Right lung (tissue), 5 donors: Measurements from ENCODE around the gene ZNF483. TPM values are rescaled to one million over a fixed set of nuclear protein-coding genes. Genes with fewer than 3 reads are reported as not detected.
"Not testable (repeated sequence)": the region's sequence is repeated elsewhere in the genome, so short reads cannot be mapped to it uniquely, and the experiment has no call there.

Experiments
- DNase-seq, 2 donors: peaks; one replicate each; pipeline ENCODE4 v3.0.0-alpha.2; 2013
- polyA plus RNA-seq, 5 donors: library from polyadenylated mRNA; unstranded; fragments of 120-200 nt; gene quantifications; one replicate each; pipeline versions ENCODE4 v1.2.1 to v1.2.3, GENCODE V29; 2013; ENCODE audit warnings: inconsistent platforms in 1 of 5, low replicate concordance in 1 of 5; ENCODE audit not compliant: insufficient read length in 5 of 5, insufficient read depth in 1 of 5

Gene ZNF483
- polyA plus RNA-seq, 5 donors: 1.8 to 4.4 (median 2.5) TPM

DNA sequence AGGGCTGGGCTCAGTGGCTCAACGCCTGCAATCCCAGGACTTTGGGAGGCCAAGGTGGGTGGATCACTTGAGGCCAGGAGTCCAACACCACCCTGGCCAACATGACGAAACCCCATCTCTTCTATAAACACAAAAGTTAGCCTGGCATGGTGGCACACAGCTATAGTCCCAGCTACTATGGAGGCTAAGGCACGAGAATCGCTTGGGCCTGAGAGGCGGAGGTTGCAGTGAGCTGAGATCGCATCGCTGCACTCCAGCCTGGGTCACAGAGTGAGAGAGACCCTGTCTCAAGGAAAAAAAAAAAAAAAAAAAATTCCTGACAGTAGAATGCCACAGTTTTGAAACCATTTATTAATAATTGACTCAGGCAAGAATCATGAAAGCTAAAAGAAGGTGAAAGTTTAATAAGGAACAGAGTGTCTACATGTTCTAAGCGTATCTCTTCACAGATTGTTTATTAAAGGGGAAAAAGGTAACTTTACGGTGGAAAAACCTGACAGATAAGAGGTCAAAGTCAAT is 80.1 kb downstream of the ZNF483 start:
- no peak for DNase-seq

- DNase-seq: no peak
Observed at GRCh38 chr9:111610149-111610548, 85.2 kb downstream of the ZNF483 start.

DNA sequence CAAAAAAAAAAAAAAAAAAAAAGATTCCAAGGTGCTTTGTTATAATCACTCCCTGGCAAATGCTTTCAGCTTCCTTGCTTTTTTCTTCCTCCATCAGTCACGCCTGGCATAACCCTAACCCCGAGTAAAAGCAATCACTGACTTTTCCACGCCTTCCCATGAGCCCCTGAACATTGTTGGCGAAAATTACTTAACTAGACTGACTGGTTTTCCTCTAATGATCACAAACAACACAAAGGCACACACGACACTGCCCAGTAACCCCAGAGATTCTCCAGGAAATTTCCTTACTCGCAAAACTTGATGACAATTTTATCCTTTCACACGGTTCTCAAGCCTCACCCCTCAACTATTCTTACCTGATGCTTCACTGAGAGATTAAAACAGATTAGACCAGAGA is 85.9 kb downstream of the ZNF483 start:
- no peak for DNase-seq

- no peak for DNase-seq
Observed at GRCh38 chr9:111613436-111614040, 88.6 kb downstream of the ZNF483 start.

DNA sequence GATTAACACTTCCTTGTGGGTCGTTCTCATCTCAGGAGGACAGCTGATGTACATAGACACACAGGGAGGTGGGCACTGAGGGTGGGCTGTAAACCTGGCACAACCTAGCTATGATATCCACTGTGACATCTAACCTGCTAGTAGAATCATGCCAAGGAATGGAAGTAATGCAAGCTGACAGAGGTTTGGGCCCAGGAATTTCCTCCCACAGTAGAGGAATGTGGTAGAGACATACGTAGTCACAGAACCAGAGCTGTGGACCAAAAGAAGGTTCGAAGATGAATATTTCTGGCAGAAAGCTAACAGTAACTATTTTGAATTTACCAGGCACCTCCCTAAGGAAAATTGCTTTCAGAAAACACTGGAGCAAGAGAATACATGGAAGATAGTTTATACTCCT is 90.9 kb downstream of the ZNF483 start:
- DNase-seq: no peak

DNA sequence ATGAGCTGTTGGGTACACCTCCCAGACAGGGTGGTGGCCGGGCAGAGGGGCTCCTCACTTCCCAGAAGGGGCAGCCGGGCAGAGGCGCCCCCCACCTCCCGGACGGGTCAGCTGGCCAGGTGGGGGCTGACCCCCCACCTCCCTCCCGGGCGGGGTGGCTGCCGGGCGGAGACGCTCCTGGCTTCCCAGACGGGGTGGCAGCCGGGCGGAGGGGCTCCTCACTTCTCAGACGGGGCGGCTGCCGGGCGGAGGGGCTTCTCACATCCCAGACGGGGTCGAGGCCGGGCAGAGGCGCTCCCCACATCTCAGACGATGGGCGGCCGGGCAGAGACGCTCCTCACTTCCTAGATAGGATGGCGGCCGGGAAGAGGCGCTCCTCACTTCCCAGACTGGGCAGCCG is 92.4 kb downstream of the ZNF483 start:
- DNase-seq: not testable (repeated sequence)

DNA sequence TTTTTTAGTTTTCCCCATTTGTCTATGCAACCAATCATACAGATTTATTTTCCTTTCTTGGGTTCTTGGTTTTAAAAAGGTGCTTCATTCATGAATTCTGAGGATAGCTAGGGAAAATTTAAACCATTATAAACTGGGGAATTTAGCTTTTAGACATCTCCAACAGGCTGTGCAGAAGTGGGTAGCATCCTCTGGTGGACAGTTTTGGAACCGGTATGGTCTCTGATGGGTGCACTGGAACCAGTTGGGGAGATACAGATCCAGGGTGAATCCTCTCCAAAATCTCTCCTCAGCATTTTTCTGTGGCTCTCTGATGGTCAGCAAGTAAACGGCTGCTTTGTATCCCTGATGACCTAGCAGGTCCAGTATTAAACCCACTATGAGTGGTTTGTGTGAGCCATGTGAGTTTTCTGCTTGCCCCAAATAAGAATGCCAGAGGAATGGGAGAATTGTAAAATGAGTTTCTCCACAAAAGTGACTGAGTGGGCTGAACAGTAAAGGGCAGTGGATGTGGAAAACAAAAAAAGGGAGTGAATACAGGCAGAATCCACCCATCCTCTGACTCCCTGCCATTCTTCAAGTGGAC is 97.0 kb downstream of the ZNF483 start:
- no peak for DNase-seq

DNA sequence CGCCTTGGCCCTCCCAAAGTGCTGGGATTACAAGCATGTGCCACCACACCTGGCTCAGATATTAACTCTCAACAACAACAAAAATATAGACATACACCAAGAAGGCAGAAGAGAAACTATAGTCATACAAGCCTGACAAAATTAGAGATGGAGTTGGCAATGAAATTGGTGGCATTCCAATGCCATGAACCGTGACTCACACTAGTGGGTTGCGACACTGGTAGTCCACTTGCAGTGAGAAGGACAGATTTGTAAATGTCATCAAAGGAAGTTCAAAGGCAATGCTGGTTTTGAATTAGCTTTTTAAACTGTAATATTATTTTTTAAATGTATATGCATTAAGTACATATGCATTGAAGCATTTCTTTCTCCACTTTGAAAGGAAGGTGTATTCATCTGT is 97.6 kb downstream of the ZNF483 start:
- no peak for DNase-seq

Other genes with a start within 250 kb of the ZNF483 start
- gene OR2K2, start 195.0 kb upstream of the ZNF483 start, polyA plus RNA-seq: not detected
- gene ECPAS, start 40.8 kb upstream of the ZNF483 start, polyA plus RNA-seq: 10 to 100 TPM; 70.2 to 92.0 (median 84.9) TPM
- gene PTGR1, start 74.5 kb downstream of the ZNF483 start, polyA plus RNA-seq: 100 to 1,000 TPM in 1 of 5 donors, 10 to 100 TPM in 4; 47.1 to 100 (median 93.2) TPM
- 10 to 100 TPM; 11.2 to 14.8 (median 13.5) TPM for gene DNAJC25, start 106.2 kb downstream of the ZNF483 start, polyA plus RNA-seq
- 10 to 100 TPM; 64.4 to 92.3 (median 71.3) TPM for gene GNG10, start 136.4 kb downstream of the ZNF483 start, polyA plus RNA-seq